ENCODE measurements around the gene ZP2. TPM values are rescaled to one million over a fixed set of nuclear protein-coding genes. Genes with fewer than 3 reads are reported as not detected.

The ZP2 gene
- total RNA-seq, 4 donors from 2014 or later = not detected

- no peak for TF ChIP-seq POLR2A (IDR thresholded peaks at IDR 0.05)
- no peak for TF ChIP-seq CTCF (IDR thresholded peaks at IDR 0.05 in 4 of 5, conservative IDR thresholded peaks at IDR 0.05 in 1 of 5)
- H3K4me3 ChIP-seq = no peak overlapping the region
- H3K4me1 ChIP-seq = peaks cover 6 to 18% of the 10 kb centered on the region in 2 donors
- intact Hi-C loops (cut with DNase I; ENCODE audit: low total_unique reads) = no loop called here
- ATAC-seq = no peak
- H3K27me3 ChIP-seq = no peaks in the 10 kb centered on the region
- H3K36me3 ChIP-seq = peaks cover 0 to 35% of the 10 kb centered on the region in 2 donors
- no peaks in the 10 kb centered on the region for H3K9me3 ChIP-seq
- no peak for DNase-seq
- no peak overlapping the region for H3K27ac ChIP-seq
- in situ Hi-C loops (cut with MboI; ENCODE audit: low sequenced_read_pairs in 4 of 4) = loop anchor here in 2 of 4 donors (10.0 to 25.0 kb wide), 2 partner anchors 127 to 1019 kb away; no protein-coding TSS in a partner anchor
Measured at GRCh38 chr16:21167929-21168602, 43.3 kb downstream of the ZP2 start.

- Histone ChIP-seq H3K4me1 (peaks cover 13 to 25% of the 10 kb centered on the region in 2 donors), H3K4me3 (no peak overlapping the region), H3K9me3 (no peaks in the 10 kb centered on the region), H3K27ac (no peak overlapping the region), H3K36me3 (peaks cover 0 to 28% of the 10 kb centered on the region in 2 donors), H3K27me3 (no peaks in the 10 kb centered on the region)
- DNase-seq = no peak
- in situ Hi-C loops (cut with MboI; ENCODE audit: low sequenced_read_pairs in 4 of 4) = loop anchor here in 2 of 4 donors (10.0 to 25.0 kb wide), 2 partner anchors 127 to 1020 kb away; no protein-coding TSS in a partner anchor
- no peak for ATAC-seq
- intact Hi-C loops (cut with DNase I; ENCODE audit: low total_unique reads) = no loop called here
- TF ChIP-seq POLR2A (IDR thresholded peaks at IDR 0.05) = no peak
Measured at GRCh38 chr16:21167360-21167759, 44.0 kb downstream of the ZP2 start.

GRCh38 chr16:21166561-21166961, 44.8 kb downstream of the ZP2 start:
- in situ Hi-C loops (cut with MboI; ENCODE audit: low sequenced_read_pairs in 4 of 4) (loop anchor here in 2 of 4 donors (10.0 to 25.0 kb wide), 2 partner anchors 128 to 1021 kb away; no protein-coding TSS in a partner anchor), intact Hi-C loops (cut with DNase I; ENCODE audit: low total_unique reads) (no loop called here)
- Histone ChIP-seq H3K36me3 (peaks cover 0 to 23% of the 10 kb centered on the region in 2 donors), H3K27me3 (no peaks in the 10 kb centered on the region), H3K4me1 (peaks cover 21 to 33% of the 10 kb centered on the region in 2 donors), H3K9me3 (no peaks in the 10 kb centered on the region), H3K4me3 (no peak overlapping the region), H3K27ac (no peak overlapping the region)
- DNase-seq (no peak), ATAC-seq (no peak)
- no peak for TF ChIP-seq POLR2A (IDR thresholded peaks at IDR 0.05)
- TF ChIP-seq CTCF (IDR thresholded peaks at IDR 0.05 in 4 of 5, conservative IDR thresholded peaks at IDR 0.05 in 1 of 5) = no peak

GRCh38 chr16:21164521-21165168, 46.7 kb downstream of the ZP2 start:
- H3K4me1 ChIP-seq = peaks cover 35 to 52% of the 10 kb centered on the region in 2 donors
- no peak for DNase-seq
- H3K4me3 ChIP-seq = no peak overlapping the region
- intact Hi-C loops (cut with DNase I; ENCODE audit: low total_unique reads) (no loop called here), in situ Hi-C loops (cut with MboI; ENCODE audit: low sequenced_read_pairs in 4 of 4) (loop anchor here in 2 of 4 donors (10.0 to 25.0 kb wide), 2 partner anchors 130 to 1023 kb away; no protein-coding TSS in a partner anchor)
- peaks cover 0 to 11% of the 10 kb centered on the region in 2 donors for H3K36me3 ChIP-seq
- no peaks in the 10 kb centered on the region for H3K27me3 ChIP-seq
- H3K9me3 ChIP-seq = no peaks in the 10 kb centered on the region
- peak overlapping the region in 3 of 4 donors; percentile 71 to 95 (median 93) for H3K27ac ChIP-seq
- no peak for ATAC-seq
- TF ChIP-seq CTCF (IDR thresholded peaks at IDR 0.05 in 4 of 5, conservative IDR thresholded peaks at IDR 0.05 in 1 of 5) (no peak), POLR2A (IDR thresholded peaks at IDR 0.05) (no peak)

- Histone ChIP-seq H3K9me3 (no peaks in the 10 kb centered on the region), H3K36me3 (peaks cover 0 to 11% of the 10 kb centered on the region in 2 donors), H3K4me1 (peaks cover 37 to 61% of the 10 kb centered on the region in 2 donors), H3K27me3 (no peaks in the 10 kb centered on the region), H3K4me3 (no peak overlapping the region), H3K27ac (peak overlapping the region; percentile 55 to 95 (median 82))
- TF ChIP-seq POLR2A (IDR thresholded peaks at IDR 0.05) (no peak), CTCF (IDR thresholded peaks at IDR 0.05 in 4 of 5, conservative IDR thresholded peaks at IDR 0.05 in 1 of 5) (no peak)
- intact Hi-C loops (cut with DNase I; ENCODE audit: low total_unique reads) (no loop called here), in situ Hi-C loops (cut with MboI; ENCODE audit: low sequenced_read_pairs in 4 of 4) (loop anchor here in 2 of 4 donors (10.0 to 25.0 kb wide), 2 partner anchors 131 to 1024 kb away; no protein-coding TSS in a partner anchor)
- ATAC-seq (no peak), DNase-seq (no peak)
Measured at GRCh38 chr16:21163576-21163975, 47.8 kb downstream of the ZP2 start.

All from gastrocnemius medialis (tissue), 4 donors.